SKM-1 treated with dmso at 0.1 percent for 144 hours (cell line): Measurements from ENCODE around the gene GTF2I.
"Not testable (repeated sequence)": the region's sequence is repeated elsewhere in the genome, so short reads cannot be mapped to it uniquely, and the experiment has no call there.

ENCODE experiments used
- DNase-seq: peaks from one replicate; lab custom pipeline; 2025; ENCODE audit not compliant: unreplicated experiment; lab: John Stamatoyannopoulos, UW

GTF2I gene

DNA sequence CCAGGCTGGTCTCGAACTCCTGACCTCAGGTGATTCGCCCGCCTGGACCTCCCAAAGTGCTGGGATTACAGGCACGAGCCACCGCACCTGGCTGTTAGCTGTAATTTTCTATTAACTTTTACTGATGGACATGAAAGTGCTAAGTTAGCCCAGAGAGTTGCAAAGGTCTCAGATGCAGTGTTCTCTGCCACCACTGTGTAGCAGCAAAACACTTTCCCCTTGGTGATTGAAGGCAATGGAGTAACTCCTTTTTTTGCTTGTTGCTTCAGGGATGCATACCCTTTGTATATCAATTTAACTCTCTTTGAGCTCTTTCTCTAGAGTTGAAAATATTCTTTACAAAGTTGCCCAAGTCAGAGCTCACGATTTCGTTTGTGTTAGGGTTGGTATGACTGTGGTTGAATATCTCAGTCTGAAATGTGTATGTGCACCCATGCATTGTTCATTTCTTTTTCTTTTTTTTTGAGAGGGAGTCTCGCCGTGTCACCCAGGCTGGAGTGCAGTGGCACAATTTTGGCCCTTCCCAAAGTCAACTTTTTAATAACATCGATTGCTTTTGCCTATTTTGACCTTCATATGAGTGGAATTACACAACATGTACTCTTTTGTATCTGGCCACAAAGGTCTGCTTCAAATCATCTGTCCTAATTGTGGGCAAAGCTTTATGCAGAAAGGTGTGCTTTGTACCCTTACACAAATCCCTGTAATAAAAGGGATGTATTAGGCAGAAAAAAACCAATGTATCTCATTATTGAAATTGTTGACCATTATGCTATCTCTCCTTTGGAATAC, 52.6 kb downstream of the GTF2I start:
- DNase-seq = no peak

DNA sequence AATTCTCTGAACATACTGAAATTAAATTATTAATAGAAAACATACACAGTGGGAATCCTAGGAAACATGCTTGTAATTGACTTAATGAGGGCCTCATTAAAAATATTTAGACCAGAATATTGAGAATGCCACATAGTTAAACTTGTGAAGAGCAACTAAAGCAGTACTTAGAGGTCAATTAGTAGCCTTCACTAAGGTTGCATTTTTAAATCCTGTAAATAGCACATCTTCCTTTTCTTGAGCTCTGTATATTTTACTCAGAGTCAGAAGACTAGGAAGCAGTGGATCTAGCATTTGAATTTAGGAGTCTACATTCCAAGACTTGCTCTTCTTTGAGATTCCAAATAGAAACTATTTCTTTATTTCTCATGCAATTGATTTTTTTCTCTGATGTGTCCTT, 56.0 kb downstream of the GTF2I start:
- DNase-seq = no peak

DNA sequence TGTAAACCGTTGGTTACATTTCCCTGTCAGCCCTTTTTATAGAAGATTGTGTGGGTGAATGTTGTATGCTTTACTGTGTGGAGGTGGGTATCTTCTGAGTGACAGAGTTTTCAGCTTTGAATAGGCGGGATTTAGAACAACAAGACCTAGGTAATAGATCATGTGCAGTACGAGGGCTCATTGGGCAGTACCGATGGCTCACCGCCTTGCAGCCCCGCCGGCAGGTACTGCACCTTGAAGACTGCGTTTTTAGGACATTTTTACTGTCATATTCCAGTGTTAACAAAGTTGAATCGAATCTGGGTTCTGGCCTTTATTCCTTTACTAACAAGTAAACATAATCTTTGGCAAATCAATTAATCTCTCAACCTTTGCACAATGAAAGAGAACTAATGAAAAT, 60.4 kb downstream of the GTF2I start:
- DNase-seq = no peak

DNA sequence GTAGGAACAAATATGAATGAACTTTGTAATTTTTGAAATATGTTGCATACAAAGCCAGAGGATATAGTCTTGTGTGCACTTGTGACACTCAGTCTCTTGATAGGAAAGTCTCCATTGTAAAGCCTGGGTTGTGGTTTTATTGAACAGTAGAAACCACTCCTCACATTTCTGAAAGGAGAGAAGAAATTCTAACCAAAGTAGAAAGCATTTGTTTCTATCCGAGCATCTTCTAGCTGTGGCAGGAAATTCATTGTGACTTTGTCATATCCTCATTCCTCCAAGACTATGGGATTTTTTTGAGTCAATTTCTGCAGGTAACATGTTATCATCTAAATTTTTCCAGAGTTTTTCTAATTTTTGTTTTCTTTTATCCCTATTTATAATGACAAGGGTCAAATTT, 60.8 kb downstream of the GTF2I start:
- no peak for DNase-seq

DNA sequence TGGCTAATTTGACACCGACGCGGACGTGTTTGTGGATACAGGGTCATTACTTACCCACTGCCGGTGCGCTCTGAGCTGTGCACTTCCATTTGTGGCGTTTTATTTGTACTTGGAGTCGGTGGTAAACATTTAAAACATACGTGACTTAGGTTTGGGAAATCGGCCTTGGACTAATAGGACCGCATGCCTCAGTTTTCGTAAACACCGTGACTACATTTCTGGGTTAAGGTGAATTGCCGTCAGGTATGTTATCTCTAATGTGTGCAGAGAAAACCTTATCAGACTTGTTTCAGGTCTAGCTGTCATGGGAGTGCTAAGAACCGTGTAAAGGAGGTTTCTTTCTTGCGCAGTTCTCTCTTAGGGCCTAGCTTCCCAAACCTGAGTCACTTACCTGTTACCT, 64.6 kb downstream of the GTF2I start:
- DNase-seq = no peak

DNA sequence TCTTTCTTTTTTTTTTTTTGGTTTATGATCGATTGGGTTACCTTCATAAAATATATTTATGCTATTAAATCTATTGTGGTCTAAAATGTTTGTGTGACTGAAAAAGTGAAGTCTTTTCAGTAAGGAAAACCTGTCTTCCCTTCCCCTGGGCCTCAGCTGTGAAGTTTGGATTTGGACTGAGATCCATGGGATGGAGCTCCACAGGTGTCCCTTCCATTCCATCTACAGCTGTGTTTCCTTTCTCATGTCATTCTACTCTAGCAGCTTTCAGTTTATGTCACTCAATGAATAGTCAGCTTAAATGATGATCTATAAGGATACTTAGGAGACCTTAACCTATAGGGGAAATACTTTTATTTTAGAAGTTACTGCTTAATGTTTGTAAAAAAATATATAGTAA, 68.3 kb downstream of the GTF2I start:
- no peak for DNase-seq

DNA sequence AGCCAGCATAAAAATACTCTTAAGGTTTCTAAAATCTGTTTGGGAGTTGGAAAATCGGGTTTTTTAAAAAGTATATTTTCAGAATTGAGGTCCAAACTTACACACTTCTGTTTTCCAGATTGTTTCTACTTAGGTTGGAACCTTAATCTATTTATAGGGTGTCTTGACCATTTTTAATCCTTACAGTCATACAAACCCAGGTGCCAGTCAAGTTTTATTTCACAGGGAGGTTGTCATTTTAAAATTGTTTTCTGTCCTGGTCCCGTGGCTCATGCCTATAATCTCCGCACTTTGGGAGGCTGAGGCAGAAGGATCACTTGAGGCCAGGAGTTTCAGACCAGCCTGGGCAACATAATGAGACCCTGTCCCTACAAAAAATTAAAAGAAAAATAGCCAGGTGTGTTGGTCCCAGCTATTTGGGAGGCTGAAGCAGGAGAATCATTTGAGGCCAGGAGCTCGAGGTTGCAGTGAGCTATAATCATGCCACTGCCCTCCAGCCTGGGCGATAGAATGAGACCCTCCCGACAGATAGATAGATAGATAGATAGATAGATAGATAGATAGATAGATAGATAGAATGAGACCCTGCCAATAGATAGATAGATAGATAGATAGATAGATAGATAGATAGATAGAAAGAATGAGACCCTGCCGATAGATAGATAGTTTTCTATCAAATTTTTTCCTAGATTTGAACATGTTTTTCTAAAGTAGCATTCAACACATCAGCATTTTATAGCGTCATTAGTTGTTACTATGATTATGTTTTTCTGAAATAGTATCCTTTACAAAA, 69.0 kb downstream of the GTF2I start:
- DNase-seq = no peak

DNA sequence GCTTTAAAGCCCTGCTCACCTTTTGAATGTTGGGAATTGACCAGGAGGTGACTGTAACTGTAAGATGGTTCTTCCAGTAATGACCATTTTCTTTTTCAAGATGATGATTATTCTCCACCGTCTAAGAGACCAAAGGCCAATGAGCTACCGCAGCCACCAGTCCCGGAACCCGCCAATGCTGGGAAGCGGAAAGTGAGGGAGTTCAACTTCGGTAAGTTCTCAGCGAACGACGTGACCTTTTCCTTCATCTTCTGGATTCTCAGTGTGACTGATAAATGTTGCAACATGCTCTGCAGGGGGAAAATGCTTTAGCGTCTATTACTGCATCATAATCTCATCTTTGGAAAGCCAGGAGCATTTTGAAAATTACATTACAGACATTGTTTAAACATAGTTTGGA, 71.2 kb downstream of the GTF2I start:
- DNase-seq = not testable (repeated sequence)

DNA sequence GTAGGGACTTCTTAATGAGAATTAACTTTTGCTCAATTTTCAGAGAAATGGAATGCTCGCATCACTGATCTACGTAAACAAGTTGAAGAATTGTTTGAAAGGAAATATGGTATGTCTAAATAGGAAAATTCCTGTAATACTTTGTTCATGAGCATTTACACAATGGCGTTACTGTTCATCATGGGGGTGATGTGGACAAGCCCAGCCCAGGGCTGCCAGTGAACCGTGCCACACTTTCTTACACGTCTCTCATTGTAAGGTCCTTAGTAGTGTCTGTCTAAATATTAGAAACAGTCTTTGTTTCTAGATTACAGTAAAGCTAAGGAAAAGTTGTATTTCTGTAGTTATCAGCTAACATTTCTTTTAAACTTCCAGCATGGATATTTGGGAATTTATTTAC, 72.7 kb downstream of the GTF2I start:
- DNase-seq = not testable (repeated sequence)

DNA sequence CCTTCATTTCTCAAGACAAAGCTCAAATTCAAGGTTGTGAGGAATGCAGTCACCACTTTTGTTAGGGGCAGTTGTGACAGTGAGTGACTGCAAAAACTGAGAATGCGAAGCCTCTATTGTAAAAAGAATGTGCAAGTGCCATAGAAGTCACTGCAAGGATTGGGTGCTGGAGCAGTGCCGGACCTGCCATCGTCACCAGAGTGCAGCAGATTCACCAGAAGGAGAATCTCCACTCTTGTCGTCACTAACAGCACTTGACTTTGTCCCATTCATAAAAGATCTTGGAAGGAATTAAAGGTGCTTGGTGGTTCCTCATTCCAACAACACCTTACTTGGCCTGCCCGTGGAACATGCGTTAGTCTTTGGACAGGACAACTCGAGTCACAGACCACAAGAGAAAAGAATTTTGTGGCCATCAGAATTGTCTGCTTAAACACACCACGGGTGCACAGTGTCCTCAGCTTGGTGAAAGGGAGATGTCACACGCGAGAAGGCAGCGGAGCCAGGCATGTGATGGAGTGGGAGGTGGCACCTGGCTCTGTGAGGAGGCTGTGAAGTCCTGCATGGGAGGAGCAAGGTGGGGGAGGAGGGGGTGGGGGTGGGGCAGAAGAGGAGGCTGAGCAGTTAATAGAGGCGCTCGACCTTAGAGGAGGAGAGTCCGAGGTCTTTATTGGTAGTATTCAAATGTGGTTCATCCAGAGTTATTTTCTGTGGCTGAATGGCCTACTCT, 82.6 kb downstream of the GTF2I start:
- DNase-seq = not testable (repeated sequence)

DNA sequence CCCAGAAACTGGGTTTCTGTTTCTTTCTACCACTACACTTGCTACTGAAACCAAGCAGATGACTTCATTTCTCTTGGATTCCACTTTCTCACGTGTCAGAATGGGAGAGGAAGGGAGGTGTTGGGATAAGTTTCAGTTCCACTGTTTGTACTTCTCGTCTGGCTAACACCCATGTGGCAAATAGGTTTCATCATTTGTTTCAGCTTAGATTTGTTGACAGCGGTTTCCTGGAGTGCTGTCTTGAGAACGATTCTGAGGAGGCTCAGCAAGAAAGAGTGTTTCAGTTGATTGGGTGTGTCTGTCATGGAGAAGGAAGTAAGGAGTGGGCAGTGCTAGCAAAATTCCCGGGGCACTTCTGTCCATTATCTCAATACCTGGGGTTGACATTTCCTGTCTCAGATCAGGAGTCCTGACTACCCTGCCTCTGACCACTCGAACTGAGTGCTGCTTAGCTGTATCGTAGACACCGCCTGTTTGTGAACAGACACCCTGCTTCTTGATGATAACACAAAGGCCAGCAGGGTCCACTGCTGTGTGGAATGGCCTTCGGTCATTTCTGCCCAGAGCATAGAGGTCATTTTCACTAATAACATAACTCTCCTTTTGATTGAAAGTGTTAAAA, 86.5 kb downstream of the GTF2I start:
- not testable (repeated sequence) for DNase-seq

DNA sequence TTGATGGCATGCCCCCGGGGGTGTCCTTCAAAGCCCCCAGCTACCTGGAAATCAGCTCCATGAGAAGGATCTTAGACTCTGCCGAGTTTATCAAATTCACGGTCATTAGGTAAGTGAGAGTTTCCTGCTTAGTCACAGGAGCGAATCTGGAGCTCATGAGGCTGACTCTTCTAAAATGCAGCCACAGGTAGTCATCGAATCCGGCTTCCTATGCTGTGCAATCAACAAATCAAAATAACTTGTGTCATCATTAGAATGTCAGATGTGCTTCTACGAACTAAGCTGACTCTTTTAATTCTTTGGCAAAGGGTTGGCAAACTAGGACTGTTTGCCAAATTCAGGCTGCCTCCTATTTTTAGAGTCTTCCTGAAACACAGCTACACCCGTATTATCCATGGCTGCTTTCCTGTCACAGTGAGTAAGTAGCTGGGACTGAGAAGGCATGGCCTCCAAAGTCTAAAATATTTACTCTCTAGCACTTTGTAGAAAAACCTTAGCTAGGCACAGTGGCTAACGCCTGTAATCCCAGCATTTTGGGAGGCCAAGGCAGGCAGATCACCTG, 96.5 kb downstream of the GTF2I start:
- not testable (repeated sequence) for DNase-seq

DNA sequence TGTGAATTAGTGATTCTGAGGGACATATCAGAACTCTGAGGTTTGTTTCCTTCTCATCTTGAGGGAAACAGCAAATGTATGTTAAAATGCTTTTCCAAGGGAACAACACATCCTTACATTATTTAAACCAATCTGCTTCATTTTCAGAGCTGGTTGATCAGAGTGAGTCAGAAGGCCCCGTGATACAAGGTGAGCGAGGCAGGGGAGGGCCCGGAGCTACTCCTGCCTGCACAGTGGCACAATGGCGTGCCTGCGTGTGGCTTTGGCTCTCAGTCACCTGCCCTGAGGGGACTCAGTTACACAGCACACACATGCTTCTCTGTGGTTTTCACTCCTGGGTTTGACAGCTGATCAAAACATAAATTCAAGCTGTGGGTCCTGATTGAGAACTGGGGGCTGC, 99.2 kb downstream of the GTF2I start:
- not testable (repeated sequence) for DNase-seq

DNA sequence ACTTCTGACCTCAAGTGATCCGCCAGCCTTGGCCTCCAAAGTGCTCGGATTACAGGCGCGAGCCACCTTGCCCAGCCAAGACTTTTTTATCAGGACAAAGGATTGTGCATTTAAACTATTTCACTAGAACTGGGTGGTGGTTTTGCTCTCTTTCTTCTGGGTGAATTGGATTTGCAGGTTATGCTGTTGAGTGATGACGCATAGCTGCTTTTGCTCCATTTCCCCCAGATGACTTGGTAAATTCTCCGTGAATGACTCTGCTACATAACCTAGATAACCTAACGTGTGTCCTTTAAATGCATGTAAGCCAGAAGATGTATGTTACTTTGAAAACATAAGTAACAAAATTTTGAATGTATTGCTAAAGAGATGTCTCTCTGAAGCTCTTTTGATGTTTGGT, 100.8 kb downstream of the GTF2I start:
- DNase-seq = not testable (repeated sequence)

DNA sequence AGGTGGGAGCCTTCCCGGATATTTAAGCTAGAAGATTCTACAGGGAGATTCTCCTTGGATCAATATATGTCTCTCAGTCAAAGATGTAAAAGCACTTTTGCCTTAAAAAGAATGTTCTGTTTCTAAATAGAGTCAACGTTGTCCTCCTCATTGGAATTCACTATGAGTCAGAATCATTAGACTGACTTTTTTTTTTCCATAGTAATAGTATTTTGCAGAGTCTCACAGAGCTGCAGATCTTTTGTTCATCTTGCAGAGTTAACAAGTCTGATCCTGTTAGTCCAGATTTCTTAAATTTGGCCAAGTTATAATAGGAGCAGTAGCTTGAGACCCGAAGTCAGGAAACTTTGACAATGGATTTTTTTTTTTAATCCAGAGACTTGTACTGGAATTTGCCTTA, 101.5 kb downstream of the GTF2I start:
- DNase-seq = not testable (repeated sequence)

DNA sequence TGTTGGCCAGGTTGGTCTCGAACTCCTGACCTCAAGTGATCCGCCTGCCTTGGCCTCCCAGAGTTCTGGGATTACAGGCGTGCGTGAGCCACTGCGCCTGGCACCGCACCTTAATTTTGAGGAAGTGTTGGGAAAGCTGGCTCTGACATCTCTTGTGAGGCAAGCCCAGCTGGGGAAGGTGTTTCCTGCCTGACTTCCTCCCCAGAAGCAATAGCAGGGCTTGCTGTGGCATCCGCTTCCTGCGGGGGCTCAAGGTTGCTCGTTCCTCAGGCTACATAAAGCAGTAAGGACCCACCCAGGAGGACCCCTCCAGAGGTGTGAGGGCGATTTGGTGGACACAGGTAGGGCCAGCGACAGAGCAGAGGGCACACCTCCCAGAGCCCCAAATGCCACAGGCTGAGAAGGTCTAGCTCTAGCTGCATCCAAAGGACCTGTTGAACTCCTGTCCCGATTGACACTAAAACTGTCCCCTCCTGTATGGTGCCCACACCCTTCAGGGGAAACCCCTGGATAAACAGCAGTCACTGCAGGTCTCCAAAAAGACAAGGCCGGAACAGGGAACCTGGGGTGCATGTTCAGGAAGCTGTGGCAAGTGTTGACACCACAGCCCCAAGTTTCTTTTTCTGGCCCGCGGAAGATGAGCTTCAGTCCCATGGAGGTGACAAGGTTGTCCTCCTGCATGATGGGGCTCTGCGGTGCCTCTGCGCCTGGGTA, 107.8 kb downstream of the GTF2I start:
- DNase-seq = not testable (repeated sequence)

DNA sequence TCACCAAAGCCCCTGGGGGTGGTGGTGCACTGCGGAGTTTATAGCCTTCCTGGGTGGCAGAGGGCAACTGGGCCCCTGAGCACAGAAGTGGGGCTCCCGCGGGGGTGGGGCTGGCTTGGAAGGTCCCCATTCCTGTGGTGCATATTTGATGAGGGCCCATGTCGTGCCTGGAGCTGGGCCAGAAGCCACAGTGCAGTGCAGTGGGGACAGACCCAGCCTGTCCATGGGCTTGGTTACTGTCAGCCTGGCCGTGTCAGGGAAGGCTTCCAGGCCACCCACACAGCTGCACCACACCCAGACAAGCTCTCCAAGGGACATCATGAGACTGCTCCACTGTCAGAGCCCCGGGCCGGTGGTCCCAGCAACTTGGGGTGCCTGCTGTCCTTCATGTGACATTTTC, 109.0 kb downstream of the GTF2I start:
- not testable (repeated sequence) for DNase-seq

DNA sequence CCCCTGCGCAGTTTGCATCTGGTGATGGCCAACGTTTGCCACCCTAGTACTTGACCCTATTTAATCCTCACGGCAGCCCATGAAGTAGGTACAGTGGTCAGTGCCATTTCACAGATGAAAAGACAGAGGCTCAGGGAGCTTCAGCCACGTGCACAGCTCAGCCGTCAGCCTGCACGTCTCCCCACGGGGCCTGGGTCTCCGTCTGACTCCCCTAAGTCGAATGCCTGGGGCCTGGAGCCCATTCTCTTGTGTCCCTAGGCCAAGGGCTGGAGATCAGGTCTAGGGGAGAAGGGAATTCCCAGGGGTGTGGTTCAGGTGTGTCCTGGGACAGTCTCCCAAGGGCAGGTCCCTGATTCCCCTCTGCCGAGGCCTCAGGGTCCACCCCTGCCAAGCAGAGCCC, 109.5 kb downstream of the GTF2I start:
- not testable (repeated sequence) for DNase-seq

DNA sequence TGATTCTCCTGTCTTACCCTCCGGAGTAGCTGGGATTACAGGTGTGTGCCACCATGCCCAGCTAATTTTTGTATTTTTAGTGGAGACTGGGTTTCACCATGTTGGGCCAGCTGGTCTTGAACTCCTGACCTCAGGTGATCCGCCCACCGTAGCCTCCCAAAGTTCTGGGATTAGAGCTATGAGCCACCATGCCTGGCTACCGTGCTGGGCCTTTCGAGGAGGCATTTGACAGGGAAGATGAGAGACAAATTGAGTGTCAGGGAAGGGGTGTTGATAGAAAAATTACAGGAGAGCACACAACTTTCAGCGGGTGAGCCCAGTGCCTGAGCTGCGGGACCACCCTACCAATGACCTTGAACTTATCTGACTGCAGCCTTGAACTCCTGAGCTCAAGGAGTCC, 112.5 kb downstream of the GTF2I start:
- not testable (repeated sequence) for DNase-seq

DNA sequence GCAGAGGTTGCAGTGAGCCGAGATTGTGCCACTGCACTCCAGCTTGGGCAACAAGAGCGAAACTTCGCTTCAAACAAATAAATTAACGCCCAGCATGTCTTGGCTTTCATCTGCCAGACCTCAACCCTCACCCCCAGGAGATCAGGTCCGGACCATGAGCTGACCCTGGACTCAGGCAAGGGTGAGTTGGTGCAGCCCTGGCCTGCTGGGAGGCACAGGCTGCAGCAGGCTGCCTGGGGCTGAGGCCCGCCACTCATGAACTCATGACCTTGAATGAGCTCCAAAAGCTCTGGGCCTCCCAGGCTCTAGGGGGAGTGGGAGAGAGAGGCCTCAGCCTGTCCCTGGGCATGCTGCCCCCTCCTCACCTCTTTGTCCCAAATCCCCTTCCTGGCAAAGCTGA, 114.6 kb downstream of the GTF2I start:
- DNase-seq = not testable (repeated sequence)
